Left lung (tissue), 10 donors: ENCODE data around the gene CLMN. TPM values are rescaled to one million over a fixed set of nuclear protein-coding genes. Genes with fewer than 3 reads are reported as not detected.

Experiments used
- ATAC-seq: fragments of 200-7000 bp; cut with Tn5 transposase; one replicate; pipeline ENCODE4 v1.9.1; 2020; ENCODE audit warnings: moderate library complexity
- DNase-seq, 4 donors: peaks; one replicate each; pipeline ENCODE4 v3.0.0-alpha.2; 2013 to 2020
- H3K27ac ChIP-seq, 2 donors: fragments of 200-600 bp; sonication (generic) in 1 of 2; one replicate each; pipeline versions ENCODE4 v1.5.0 to v1.8.0; 2020 to 2021
- H3K27me3 ChIP-seq, 2 donors: fragments of 200-600 bp; sonication (generic) in 1 of 2; one replicate each; pipeline versions ENCODE4 v1.5.0 to v1.8.0; 2020 to 2021
- H3K36me3 ChIP-seq, 2 donors: fragments of 200-600 bp; sonication (generic) in 1 of 2; one replicate each; pipeline versions ENCODE4 v1.5.0 to v1.8.0; 2020 to 2021
- H3K4me1 ChIP-seq, 2 donors: fragments of 200-600 bp; one replicate each; pipeline ENCODE4 v1.8.0; 2021
- H3K4me3 ChIP-seq, 2 donors: fragments of 200-600 bp; sonication (generic) in 1 of 2; one replicate each; pipeline versions ENCODE4 v1.5.0 to v1.8.0; 2020 to 2021; ENCODE audit warnings: mild to moderate bottlenecking in 1 of 2
- H3K9me3 ChIP-seq, 2 donors: fragments of 200-600 bp; sonication (generic) in 1 of 2; one replicate each; pipeline versions ENCODE4 v1.5.0 to v1.8.0; 2020 to 2021
- intact Hi-C, 2 donors: fragments of 100-400 bp; cut with DNase I; formaldehyde crosslinking; loops; one replicate each; pipeline versions ENCODE4 v1.11.2 to v1.14.2; 2022
- polyA plus RNA-seq, 6 donors: library from polyadenylated mRNA; unstranded; fragments of 120-200 nt; gene quantifications; one replicate each; pipeline ENCODE4 v1.2.1, GENCODE V29; 2013; ENCODE audit not compliant: insufficient read length in 6 of 6
- total RNA-seq, 2 donors: library from RNA; stranded (reverse); fragmentation: NEBNext Ultra II Directional; extraction: Animal tissue kit (Norgen Biotek cat#: 25700); gene quantifications; one replicate each; pipeline ENCODE4 v1.2.1, GENCODE V29; 2021
- TF ChIP-seq, protein P1 (sequence below), 2 donors: fragments of 200-600 bp; sonication (generic) in 1 of 2; IDR thresholded peaks; one replicate each; pipeline versions ENCODE4 v1.5.0 to v1.8.0; 2021; ENCODE audit warnings: antibody characterized with exemption in 2 of 2
- donor health status: DM: no; HTN: yes; CAD: no.
- donor health status: DM: no; HTN: no; CAD: no.

CLMN gene
- total and polyA plus RNA-seq, 8 donors = 10.3 to 30.0 (median 12.6) TPM

GRCh38 chr14:95216008-95216407 is 103.7 kb downstream of the CLMN start:
- Histone ChIP-seq H3K27me3 (no peaks in the 10 kb centered on the region), H3K36me3 (peaks cover 0 to 5% of the 10 kb centered on the region in 2 donors), H3K27ac (no peak overlapping the region), H3K9me3 (no peaks in the 10 kb centered on the region), H3K4me1 (no peaks in the 10 kb centered on the region), H3K4me3 (no peak overlapping the region)
- intact Hi-C loops = no loop called here
- DNase-seq = no peak
- TF ChIP-seq, protein P1, sequence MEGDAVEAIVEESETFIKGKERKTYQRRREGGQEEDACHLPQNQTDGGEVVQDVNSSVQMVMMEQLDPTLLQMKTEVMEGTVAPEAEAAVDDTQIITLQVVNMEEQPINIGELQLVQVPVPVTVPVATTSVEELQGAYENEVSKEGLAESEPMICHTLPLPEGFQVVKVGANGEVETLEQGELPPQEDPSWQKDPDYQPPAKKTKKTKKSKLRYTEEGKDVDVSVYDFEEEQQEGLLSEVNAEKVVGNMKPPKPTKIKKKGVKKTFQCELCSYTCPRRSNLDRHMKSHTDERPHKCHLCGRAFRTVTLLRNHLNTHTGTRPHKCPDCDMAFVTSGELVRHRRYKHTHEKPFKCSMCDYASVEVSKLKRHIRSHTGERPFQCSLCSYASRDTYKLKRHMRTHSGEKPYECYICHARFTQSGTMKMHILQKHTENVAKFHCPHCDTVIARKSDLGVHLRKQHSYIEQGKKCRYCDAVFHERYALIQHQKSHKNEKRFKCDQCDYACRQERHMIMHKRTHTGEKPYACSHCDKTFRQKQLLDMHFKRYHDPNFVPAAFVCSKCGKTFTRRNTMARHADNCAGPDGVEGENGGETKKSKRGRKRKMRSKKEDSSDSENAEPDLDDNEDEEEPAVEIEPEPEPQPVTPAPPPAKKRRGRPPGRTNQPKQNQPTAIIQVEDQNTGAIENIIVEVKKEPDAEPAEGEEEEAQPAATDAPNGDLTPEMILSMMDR (IDR thresholded peaks at IDR 0.05) = no peak
- ATAC-seq = no peak

DNA sequence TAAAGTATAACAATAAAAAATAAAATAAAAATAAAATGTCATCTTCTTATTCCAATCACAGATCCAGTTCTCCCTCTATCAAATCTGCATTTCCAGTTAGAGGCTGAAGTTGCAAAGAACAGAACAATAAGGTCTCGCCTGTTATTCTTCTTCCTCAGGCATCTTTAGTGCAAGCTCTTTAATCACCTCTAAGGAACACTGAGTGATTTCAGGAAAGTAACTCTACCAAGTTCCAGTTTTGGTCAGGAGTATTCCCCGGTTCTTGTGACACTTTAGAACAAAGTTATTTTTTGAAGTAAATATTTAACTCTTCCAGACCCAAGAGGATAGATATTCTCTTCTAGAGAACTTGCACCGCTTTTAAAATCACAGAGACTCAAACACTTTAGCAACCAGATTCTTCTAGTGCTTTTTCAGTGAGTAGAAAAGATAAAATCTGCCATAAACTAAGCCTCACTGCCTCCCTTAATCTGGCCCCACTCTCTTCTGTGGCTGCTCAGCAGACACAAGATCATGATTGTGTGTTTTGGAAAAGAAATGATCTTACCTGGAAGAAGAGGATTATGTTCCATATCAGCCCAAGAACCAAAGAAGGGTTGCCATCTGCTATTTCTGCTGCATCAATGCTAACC is 104.5 kb downstream of the CLMN start:
- Histone ChIP-seq H3K4me3 (no peak overlapping the region), H3K9me3 (no peaks in the 10 kb centered on the region), H3K36me3 (no peaks in the 10 kb centered on the region), H3K4me1 (no peaks in the 10 kb centered on the region), H3K27ac (no peak overlapping the region), H3K27me3 (no peaks in the 10 kb centered on the region)
- DNase-seq (no peak), ATAC-seq (no peak)
- TF ChIP-seq, protein P1 (IDR thresholded peaks at IDR 0.05) = no peak
- intact Hi-C loops = no loop called here

- ATAC-seq (no peak), DNase-seq (no peak)
- intact Hi-C loops = no loop called here
- Histone ChIP-seq H3K9me3 (no peaks in the 10 kb centered on the region), H3K4me1 (no peaks in the 10 kb centered on the region), H3K36me3 (peaks cover 0 to 4% of the 10 kb centered on the region in 2 donors), H3K4me3 (no peak overlapping the region), H3K27ac (no peak overlapping the region), H3K27me3 (no peaks in the 10 kb centered on the region)
- TF ChIP-seq, protein P1 (IDR thresholded peaks at IDR 0.05) = no peak
Measured at GRCh38 chr14:95213774-95214173, 105.9 kb downstream of the CLMN start.

DNA sequence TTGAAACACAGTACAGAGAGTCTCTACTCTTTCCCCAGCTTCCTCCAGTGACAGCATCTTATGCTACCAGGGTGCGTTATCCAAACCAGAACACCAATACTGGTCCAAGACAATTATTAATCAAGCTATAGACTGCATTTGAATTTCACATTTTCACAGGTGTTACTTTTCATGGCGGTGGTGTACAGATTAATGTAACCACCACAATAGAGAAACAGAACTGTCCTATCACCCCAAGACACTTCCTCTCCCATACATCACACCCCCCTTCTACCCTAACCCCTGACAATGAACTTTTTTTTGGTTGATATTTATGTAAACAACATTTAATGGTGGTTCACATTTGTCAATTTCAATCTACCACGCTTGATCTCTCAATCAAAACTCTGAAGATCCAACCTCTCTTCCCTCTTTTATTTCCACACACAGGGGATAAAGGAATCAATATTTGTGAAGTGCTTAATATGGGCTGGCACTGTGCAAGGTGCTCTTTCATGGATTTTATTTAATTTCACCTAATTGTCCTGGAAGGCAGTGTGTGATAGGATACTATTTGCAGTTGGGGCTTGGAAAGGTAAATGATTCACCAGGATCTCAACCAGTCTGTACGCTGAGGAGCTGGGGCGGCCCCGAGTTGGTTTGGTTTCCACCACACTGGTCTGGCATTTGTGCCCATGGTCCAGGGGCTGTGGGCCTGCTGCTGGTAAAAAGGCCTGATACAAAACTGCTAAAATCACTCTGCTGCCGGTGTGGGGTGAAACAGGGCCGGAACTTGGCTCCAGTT is 107.8 kb downstream of the CLMN start:
- no peaks in the 10 kb centered on the region for H3K9me3 ChIP-seq
- H3K4me3 ChIP-seq = no peak overlapping the region

DNA sequence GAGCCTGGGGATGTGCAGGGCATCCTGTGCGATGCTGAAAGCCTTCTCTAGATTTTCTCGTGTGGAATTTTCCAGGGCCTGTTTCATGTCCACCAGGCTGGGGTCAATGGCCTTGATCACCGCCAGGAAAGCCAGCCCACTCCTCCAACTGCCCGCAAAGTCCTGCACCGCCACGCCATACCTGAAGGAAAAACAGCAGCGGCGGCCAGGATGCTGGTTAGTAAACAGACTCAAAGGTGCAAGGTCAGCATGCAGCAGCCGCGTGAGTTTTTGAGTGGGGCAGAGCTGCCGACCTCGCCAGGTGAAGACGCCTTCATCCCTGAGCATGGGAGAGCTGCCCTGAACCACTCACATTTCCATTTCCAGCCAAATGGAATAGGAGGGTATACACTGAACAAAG is 109.0 kb downstream of the CLMN start:
- Histone ChIP-seq H3K9me3 (no peaks in the 10 kb centered on the region), H3K36me3 (peaks cover 0 to 4% of the 10 kb centered on the region in 2 donors), H3K4me1 (no peaks in the 10 kb centered on the region), H3K27ac (no peak overlapping the region), H3K4me3 (no peak overlapping the region), H3K27me3 (no peaks in the 10 kb centered on the region)
- ATAC-seq = no peak
- DNase-seq = peak in 1 of 4 donors; percentile 64
- TF ChIP-seq, protein P1 (IDR thresholded peaks at IDR 0.05) = no peak
- intact Hi-C loops = no loop called here

More for the DNA sequence above, 107.8 kb downstream of the CLMN start:
- DNase-seq (peak in 1 of 4 donors; percentile 52), ATAC-seq (no peak)
- no peak overlapping the region for H3K27ac ChIP-seq
- intact Hi-C loops = no loop called here
- TF ChIP-seq, protein P1 (IDR thresholded peaks at IDR 0.05) = no peak
- H3K36me3 ChIP-seq = peaks cover 0 to 4% of the 10 kb centered on the region in 2 donors
- no peaks in the 10 kb centered on the region for H3K4me1 ChIP-seq
- H3K27me3 ChIP-seq = no peaks in the 10 kb centered on the region
